ENCODE results near the gene KDM1B.

KDM1B gene

DNA sequence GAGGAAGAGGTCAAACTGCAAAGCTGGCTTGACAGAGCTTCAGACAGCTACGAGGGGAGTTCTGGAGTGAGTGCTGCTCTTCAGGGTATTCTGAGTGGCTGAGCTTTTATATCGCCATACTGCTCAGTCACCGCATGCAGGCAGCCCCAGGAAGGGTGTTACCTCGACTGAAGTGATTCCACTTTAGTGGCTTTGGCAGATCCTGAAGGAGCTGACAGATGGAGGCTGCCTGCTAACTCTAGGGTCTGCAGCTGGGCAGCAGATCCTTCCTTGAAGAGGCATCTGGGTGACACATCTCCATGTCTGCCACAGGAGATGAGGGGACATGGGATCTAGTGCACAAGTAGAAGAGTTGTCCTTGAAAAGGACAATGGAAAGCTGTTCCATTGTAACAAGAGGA is 112.8 kb downstream of the KDM1B start:
- no peak for TF ChIP-seq FOXP2 (optimal IDR thresholded peaks at IDR 0.05; ENCODE audit: borderline replicate concordance, extremely low read depth, extremely low read length, insufficient read depth)
- TF ChIP-seq POLR2AphosphoS5 (IDR thresholded peaks at IDR 0.05; ENCODE audit: low read depth, low read length) = no peak
- no peak for TF ChIP-seq REST (IDR thresholded peaks at IDR 0.05; ENCODE audit: insufficient read depth in 1 of 2, low read depth in 2 of 2, low read length in 2 of 2)
- TF ChIP-seq TAF1 (IDR thresholded peaks at IDR 0.05; ENCODE audit: borderline replicate concordance, insufficient read depth, low read length) = no peak
- TF ChIP-seq SIN3A (IDR thresholded peaks at IDR 0.05; ENCODE audit: borderline replicate concordance, insufficient read depth, low read length) = no peak

DNA sequence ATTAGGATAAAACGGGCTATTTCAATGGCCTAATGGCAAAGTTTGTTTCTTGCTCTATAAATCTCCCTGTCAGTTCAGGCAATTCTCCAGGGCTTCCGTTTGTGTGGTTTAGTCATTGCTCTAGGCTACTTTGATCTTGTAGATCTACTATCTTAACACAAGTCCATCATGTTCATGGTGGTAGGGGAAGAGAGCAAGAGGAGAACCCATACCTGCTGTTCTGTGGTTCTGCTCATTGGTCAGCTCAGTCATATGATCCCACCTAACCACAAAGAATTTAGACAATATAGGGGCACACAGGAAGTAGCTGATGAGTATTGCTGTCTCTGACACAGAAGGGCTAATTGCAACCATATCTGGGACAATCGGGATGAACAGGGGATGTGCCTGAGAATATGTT is 114.0 kb downstream of the KDM1B start:
- TF ChIP-seq FOXP2 (optimal IDR thresholded peaks at IDR 0.05; ENCODE audit: borderline replicate concordance, extremely low read depth, extremely low read length, insufficient read depth) (no peak), TAF1 (IDR thresholded peaks at IDR 0.05; ENCODE audit: borderline replicate concordance, insufficient read depth, low read length) (no peak), REST (IDR thresholded peaks at IDR 0.05; ENCODE audit: insufficient read depth in 1 of 2, low read depth in 2 of 2, low read length in 2 of 2) (no peak), SIN3A (IDR thresholded peaks at IDR 0.05; ENCODE audit: borderline replicate concordance, insufficient read depth, low read length) (no peak), POLR2AphosphoS5 (IDR thresholded peaks at IDR 0.05; ENCODE audit: low read depth, low read length) (no peak)

DNA sequence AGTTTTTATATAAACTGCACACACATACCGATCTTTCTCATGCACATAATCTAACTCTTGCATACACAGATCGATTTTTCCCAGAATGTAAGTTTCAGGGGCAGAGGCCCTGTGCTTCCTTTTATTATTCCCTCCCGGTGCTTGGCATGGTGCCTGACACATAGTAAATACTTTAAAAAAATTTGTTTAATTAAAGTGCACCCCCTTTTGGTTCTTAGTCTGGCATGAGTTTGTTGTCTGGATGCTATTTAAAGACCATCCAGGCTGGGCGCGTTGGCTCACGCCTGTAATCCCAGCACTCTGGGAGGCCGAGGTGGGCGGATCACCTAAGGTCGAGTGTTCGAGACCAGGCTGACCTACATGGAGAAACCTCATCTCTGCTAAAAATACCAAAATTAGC is 114.5 kb downstream of the KDM1B start:
- no peak for TF ChIP-seq POLR2AphosphoS5 (IDR thresholded peaks at IDR 0.05; ENCODE audit: low read depth, low read length)
- no peak for TF ChIP-seq REST (IDR thresholded peaks at IDR 0.05; ENCODE audit: insufficient read depth in 1 of 2, low read depth in 2 of 2, low read length in 2 of 2)
- TF ChIP-seq FOXP2 (optimal IDR thresholded peaks at IDR 0.05; ENCODE audit: borderline replicate concordance, extremely low read depth, extremely low read length, insufficient read depth) = no peak
- no peak for TF ChIP-seq SIN3A (IDR thresholded peaks at IDR 0.05; ENCODE audit: borderline replicate concordance, insufficient read depth, low read length)
- TF ChIP-seq TAF1 (IDR thresholded peaks at IDR 0.05; ENCODE audit: borderline replicate concordance, insufficient read depth, low read length) = no peak

GRCh38 chr6:18270216-18270615 is 115.0 kb downstream of the KDM1B start:
- TF ChIP-seq SIN3A (IDR thresholded peaks at IDR 0.05; ENCODE audit: borderline replicate concordance, insufficient read depth, low read length) (no peak), POLR2AphosphoS5 (IDR thresholded peaks at IDR 0.05; ENCODE audit: low read depth, low read length) (no peak), TAF1 (IDR thresholded peaks at IDR 0.05; ENCODE audit: borderline replicate concordance, insufficient read depth, low read length) (no peak), REST (IDR thresholded peaks at IDR 0.05; ENCODE audit: insufficient read depth in 1 of 2, low read depth in 2 of 2, low read length in 2 of 2) (no peak), FOXP2 (optimal IDR thresholded peaks at IDR 0.05; ENCODE audit: borderline replicate concordance, extremely low read depth, extremely low read length, insufficient read depth) (no peak)
